Endometrial microvascular endothelial cells (primary cell): ENCODE measurements around the gene HP. TPM values are rescaled to one million over a fixed set of nuclear protein-coding genes. Genes with fewer than 3 reads are reported as not detected.
"Not testable (repeated sequence)": the region's sequence is repeated elsewhere in the genome, so short reads cannot be mapped to it uniquely, and the experiment has no call there.

ENCODE experiments used
- in situ Hi-C: cut with HindIII; loops from 2 replicates; pipeline ENCODE4 v1.10.0; 2017; ENCODE audit warnings: low sequenced_read_pairs, low pct_unique_long_range_greater_than_20kb; ENCODE audit errors: inconsistent ontology term
- total RNA-seq: library from RNA; depleted of rRNA; stranded (reverse); fragments of >200 nt; gene quantifications from one replicate; pipeline ENCODE4 v1.2.3, GENCODE V29; 2015; ENCODE audit errors: inconsistent ontology term

HP gene
- total RNA-seq, 1 donor from 2014 or later = not detected

DNA sequence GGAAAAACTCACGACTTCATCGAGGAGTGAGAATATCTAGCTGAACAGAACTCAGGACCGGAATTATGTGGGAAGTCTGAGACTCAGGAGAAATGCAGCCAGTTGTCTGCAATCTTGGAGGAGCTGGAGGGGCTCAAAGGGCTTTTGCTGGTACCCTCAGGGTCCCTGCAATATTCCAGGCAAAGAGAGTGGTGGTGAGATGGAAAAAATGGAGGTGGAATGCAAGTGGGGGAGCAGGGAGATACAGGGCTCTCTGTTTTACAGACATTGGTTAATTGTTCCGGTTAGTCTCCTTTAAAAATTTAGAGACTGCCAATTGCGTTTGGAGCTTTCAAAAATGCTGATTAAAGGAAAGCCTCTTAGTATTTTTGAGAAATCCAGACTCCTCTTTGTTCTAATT, 18.2 kb upstream of the HP start:
- in situ Hi-C loops = no loop called here

DNA sequence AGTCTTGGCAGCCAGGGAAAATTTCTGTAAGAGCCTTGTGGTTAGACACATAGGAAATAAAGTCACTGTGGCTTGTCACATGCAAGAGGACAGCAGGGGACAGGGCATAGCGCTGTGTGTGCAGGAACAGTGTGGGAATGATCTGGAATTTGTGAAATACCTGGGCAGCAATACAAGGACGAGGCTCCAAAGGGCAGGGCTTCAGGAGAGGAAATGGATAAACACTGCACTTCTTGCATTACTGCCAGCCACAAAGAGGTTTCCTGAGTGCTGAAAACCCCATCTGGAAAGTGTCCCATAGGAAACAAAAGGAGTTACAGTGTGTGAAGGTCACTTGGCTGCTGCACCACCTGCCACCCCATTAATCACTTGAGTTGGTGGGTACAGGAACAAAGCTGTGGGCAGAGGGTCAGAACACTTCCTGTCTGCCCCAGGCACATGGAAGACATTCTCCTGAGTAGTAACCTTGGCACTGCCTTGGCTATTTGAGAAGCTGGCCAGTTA, 12.1 kb upstream of the HP start:
- in situ Hi-C loops = no loop called here

DNA sequence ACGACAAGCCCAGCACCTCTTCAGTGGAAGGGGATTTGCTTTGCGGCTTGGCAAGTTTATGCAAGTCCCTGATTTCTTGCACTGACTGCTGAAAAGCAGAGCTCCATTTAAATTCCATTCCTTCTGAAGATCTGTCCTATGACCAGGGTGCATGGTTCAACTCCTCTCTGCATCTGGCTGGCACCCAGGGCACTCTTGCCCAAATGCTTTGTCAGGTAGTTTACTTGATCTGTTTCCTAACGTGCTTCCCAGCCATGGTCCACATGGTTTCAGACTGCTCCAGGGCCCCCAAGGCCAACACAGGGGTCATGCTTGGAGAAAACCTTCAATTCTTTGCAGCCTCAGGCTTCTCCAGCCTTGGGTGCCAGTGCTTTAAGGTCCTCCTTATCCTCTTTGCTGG, 11.2 kb upstream of the HP start:
- in situ Hi-C loops = no loop called here

- in situ Hi-C loops = no loop called here
Measured at GRCh38 chr16:72043539-72043938, 10.8 kb upstream of the HP start.

GRCh38 chr16:72044296-72044695, 10.0 kb upstream of the HP start:
- in situ Hi-C loops = no loop called here

DNA sequence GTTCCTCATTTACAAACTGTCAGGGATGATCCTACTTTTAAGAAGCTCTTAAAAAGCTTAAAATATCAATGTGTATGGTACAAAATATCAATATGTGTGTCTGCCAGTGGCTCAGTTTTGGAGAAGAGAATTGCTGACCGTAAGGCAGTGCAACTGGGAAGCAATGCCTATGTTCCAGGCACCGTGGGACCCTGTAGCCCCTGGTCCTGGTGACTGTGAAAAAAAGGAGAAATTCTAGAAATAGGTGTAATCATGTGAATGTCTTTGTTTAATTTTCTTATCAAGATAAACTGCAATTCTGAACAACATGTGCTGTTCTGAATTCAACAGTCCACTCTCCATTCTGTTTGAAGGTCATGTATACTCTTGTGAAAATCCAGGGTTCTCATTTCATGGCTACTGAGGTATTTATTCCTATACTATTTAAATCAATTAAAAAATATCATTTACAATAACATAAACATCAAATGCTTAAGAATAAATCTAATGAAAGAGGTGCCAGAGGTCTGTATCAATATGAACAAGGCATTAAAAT, 9.4 kb upstream of the HP start:
- in situ Hi-C loops = no loop called here

- in situ Hi-C loops = no loop called here
Measured at GRCh38 chr16:72049110-72049509, 5.2 kb upstream of the HP start.

DNA sequence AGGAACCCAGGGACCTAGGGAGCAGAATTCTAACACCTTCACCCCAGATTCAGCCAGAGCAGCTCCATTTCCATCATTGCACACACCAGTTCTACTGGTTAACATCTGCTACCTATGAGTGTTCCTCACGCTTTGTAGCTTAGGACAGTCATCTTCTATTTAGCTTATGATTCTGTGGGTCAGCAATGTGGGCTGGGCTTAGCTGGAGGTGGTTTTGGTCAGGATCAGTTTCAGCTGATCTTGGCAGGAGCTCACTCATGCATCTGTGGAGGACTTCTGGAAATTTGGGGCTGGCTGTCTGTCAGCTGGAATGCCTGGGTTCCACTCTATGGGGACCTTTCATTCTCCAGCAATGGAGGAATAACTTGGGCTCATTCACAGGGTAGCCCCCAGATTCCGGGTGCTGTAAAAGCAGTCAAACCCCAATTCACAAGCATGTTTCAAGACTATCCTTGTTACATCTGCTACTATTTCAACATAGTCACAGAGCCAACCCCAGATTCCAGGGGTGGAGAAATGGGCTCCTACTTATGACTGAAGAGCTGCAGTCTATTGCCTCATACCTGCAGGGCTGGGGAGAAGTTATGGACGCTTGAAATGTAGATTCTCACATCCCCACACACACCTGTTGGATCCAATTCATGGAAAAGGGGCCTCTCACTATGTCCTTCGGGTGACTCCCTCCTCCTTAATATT, 3.4 kb upstream of the HP start:
- in situ Hi-C loops = no loop called here

- in situ Hi-C loops = no loop called here
Measured at GRCh38 chr16:72051818-72052217, 2.5 kb upstream of the HP start.

GRCh38 chr16:72055911-72056310, 1.6 kb downstream of the HP start:
- in situ Hi-C loops = no loop called here

- in situ Hi-C loops = not testable (repeated sequence)
Measured at GRCh38 chr16:72057313-72057712, 3.0 kb downstream of the HP start.

- in situ Hi-C loops = not testable (repeated sequence)
Measured at GRCh38 chr16:72059060-72059459, 4.8 kb downstream of the HP start.

DNA sequence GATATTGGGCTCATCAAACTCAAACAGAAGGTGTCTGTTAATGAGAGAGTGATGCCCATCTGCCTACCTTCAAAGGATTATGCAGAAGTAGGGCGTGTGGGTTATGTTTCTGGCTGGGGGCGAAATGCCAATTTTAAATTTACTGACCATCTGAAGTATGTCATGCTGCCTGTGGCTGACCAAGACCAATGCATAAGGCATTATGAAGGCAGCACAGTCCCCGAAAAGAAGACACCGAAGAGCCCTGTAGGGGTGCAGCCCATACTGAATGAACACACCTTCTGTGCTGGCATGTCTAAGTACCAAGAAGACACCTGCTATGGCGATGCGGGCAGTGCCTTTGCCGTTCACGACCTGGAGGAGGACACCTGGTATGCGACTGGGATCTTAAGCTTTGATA, 6.1 kb downstream of the HP start:
- in situ Hi-C loops = no loop called here

DNA sequence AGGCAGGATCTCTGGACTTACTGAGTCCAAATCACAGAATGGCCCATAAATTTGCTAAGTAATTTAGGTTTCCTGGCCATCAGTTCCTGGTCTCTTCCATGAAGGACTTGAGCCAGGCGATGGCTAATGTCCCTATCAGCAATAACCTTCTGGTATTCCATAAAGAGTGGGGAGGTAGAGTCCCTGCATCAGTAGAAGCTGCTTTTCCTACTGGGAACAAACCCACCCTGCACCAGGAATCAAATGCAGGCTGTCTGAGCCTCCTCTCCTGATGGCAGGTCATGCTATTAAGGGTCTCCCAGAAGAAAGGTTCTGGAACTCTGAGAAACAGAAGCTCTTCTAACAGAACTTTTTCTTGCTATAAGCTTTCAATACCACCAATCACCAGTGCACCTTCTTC, 7.3 kb downstream of the HP start:
- in situ Hi-C loops = no loop called here

- in situ Hi-C loops = no loop called here
Measured at GRCh38 chr16:72064361-72064894, 10.1 kb downstream of the HP start.

GRCh38 chr16:72066747-72067146, 12.4 kb downstream of the HP start:
- in situ Hi-C loops = no loop called here

DNA sequence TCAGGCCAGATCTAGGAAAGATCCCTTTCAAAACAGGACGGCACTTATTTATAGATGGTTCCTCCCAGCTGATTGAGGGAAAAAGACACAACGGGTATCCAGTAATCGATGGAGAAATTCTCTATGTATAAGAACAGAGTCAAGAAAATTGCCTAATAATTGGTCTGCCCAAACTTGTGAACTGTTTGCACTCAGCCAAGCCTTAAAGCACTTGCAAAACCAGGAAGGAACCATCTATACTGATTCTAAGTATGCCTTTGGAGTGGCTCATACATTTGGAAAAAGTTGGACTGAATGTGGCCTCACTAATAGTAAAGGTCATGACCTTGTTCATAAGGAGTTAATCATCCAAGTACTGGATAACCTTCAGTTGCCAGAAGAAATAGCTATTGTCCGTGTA, 14.6 kb downstream of the HP start:
- in situ Hi-C loops = no loop called here

GRCh38 chr16:72072514-72073342, 18.4 kb downstream of the HP start:
- in situ Hi-C loops = no loop called here

GRCh38 chr16:72073560-72074230, 19.4 kb downstream of the HP start:
- in situ Hi-C loops = no loop called here
